ENCODE results near the gene MUC5B.

GRCh38 chr11:1228101-1228821 lies 5.4 kb downstream of the MUC5B start:
- TF ChIP-seq GATA3 (IDR thresholded peaks at IDR 0.05; ENCODE audit: low read depth, low read length) (no peak), GATA2 (IDR thresholded peaks at IDR 0.05; ENCODE audit: low read depth, low read length) (no peak)
